AG09319 (cell line): ENCODE measurements around the gene CSAD.
A peak's percentile ranks its signal among the peaks of the same experiment; 100 is the strongest.

Experiments used
- DNase-seq: peaks from one replicate; pipeline ENCODE4 v3.0.0-alpha.2; 2010; ENCODE audit warnings: low read depth; ENCODE audit errors: extremely low read depth
- CTCF ChIP-seq: IDR thresholded peaks from 2 replicates; pipeline ENCODE4 v1.5.1; 2011; ENCODE audit warnings: low read depth, mild to moderate bottlenecking, inconsistent platforms, low read length, moderate library complexity

Gene CSAD

GRCh38 chr12:53220694-53221202 lies 40.0 kb upstream of the CSAD start:
- DNase-seq = peak; percentile 89
- no peak for TF ChIP-seq CTCF

GRCh38 chr12:53219956-53220693 lies 39.4 kb upstream of the CSAD start:
- TF ChIP-seq CTCF = no peak
- no peak for DNase-seq

GRCh38 chr12:53219292-53219955 lies 38.7 kb upstream of the CSAD start:
- TF ChIP-seq CTCF = no peak
- DNase-seq = no peak

- no peak for TF ChIP-seq CTCF
- DNase-seq = no peak
These were observed 38.0 kb upstream of the CSAD start for GRCh38 chr12:53218551-53219291.

- TF ChIP-seq CTCF = no peak
- no peak for DNase-seq
These were observed 37.2 kb upstream of the CSAD start for GRCh38 chr12:53217931-53218307.

GRCh38 chr12:53217051-53217930 lies 36.6 kb upstream of the CSAD start:
- TF ChIP-seq CTCF = no peak
- DNase-seq = no peak
